ENCODE data around the gene PTDSS2. TPM values are rescaled to one million over a fixed set of nuclear protein-coding genes. Genes with fewer than 3 reads are reported as not detected.
"Not testable (repeated sequence)": the region's sequence is repeated elsewhere in the genome, so short reads cannot be mapped to it uniquely, and the experiment has no call there.

Gene PTDSS2
- total RNA-seq, 2 experiments from 2014 or later, result 24.6 to 26.1 TPM

- ChIA-PET CTCF (no interaction called here), POLR2A (no interaction called here)
- Mint-ChIP-seq H3K27me3 (ENCODE audit: low read depth) (no peaks in the 10 kb centered on the region), H3K4me3 (no peak overlapping the region), H3K27ac (no peak overlapping the region), H3K9me3 (ENCODE audit: insufficient read depth) (no peaks in the 10 kb centered on the region), H3K36me3 (ENCODE audit: low read depth) (peaks cover 2% of the 10 kb centered on the region), H3K4me1 (ENCODE audit: low read depth) (no peaks in the 10 kb centered on the region)
- ATAC-seq (no peak), DNase-seq (no peak)
These were observed 18.4 kb downstream of the PTDSS2 start for GRCh38 chr11:468493-468892.

DNA sequence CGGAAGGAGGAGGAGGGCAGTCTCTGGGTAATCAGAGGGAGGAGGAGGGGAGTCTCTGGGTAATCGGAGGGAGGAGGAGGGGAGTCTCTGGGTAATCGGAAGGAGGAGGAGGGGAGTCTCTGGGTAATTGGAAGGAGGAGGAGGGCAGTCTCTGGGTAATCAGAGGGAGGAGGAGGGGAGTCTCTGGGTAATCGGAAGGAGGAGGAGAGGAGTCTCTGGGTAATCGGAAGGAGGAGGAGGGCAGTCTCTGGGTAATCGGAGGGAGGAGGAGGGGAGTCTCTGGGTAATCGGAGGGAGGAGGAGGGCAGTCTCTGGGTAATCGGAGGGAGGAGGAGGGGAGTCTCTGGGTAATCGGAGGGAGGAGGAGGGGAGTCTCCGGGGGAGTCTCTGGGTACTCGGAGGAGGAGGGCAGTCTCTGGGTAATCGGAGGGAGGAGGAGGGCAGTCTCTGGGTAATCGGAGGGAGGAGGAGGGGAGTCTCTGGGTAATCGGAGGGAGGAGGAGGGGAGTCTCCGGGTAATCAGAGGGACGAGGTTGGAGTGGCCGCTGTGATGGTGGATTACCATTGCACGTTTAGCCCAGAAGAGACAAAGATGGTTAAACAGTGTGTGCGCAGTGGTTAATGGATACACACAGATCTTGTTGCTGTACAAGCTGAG lies 19.1 kb downstream of the PTDSS2 start:
- H3K4me1 Mint-ChIP-seq (ENCODE audit: low read depth); POLR2A ChIA-PET; H3K9me3 Mint-ChIP-seq (ENCODE audit: insufficient read depth); H3K36me3 Mint-ChIP-seq (ENCODE audit: low read depth); H3K27me3 Mint-ChIP-seq (ENCODE audit: low read depth); DNase-seq; H3K4me3 Mint-ChIP-seq; ATAC-seq; H3K27ac Mint-ChIP-seq: not testable (repeated sequence)
- CTCF ChIA-PET, result interaction anchor here (1.2 kb wide), 1 partner anchor 10 kb away, joined by 3 read pairs; no protein-coding TSS in a partner anchor

DNA sequence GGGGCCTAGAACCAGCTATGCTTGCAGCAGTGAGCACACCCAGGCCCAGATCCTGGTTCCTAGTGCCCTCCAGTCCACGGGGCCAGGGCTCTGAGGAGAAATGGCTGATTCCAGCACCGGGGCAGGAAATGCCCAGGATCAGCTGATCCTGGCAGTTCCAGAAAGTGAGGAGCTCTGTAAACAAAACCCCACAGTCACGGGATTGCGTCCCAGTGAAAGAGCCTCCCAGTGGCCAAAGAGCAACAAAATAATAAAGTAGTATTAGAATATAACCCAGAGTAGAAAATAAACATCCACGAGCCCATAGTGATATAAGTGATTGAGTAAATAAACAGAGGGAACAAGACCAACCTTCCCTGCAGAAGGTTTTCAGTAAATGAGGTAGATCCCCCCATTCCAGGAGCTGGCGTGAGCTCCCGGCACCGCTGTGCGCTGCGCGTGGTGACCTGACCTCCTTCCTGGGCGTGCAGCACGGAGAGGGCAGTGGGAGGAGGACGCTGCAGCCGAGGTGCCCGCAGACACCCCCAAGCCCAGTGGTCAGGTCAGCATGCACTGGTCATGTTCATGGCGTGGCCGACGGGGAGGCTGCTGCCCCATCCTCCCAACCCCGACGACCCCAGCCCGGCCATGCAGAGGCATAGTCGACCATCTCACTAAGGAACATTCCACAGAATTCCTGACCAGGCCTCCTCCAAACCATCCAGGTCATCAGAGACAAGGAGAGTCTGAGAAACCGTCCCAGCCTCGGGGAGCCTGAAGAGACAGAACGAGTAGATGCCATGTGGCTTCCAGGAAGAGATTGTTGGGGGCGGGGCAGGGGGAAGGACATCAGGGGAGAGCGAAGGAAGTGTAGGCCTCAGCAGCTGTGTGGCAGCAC lies 19.8 kb downstream of the PTDSS2 start:
- no peak for ATAC-seq
- POLR2A ChIA-PET, result no interaction called here

DNA sequence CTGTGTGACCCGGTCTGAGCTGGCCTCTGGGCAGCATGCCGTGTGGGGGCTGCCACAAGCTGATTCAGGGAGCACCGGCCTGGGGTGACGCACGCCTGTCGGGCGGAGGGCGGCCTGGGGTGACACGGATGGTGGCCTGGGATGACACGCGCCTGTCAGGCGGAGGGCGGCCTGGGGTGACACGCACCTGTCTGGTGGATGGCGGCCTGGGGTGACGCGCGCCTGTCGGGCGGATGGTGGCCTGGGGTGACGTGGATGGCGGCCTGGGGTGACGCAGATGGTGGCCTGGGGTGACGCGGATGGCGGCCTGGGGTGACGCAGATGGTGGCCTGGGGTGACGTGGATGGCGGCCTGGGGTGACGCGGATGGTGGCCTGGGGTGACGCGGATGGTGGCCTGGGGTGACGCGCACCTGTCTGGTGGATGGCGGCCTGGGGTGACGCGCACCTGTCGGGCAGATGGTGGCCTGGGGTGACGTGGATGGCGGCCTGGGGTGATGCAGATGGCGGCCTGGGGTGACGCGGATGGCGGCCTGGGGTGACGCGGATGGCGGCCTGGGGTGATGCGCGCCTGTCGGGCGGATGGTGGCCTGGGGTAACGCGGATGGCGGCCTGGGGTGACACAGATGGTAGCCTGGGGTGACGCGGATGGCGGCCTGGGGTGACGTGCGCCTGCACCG lies 21.5 kb downstream of the PTDSS2 start:
- no peak overlapping the region for H3K27ac Mint-ChIP-seq
- POLR2A ChIA-PET, result no interaction called here
- H3K4me3 Mint-ChIP-seq, result no peak overlapping the region
- ATAC-seq (no peak), DNase-seq (no peak)
- H3K36me3 Mint-ChIP-seq (ENCODE audit: low read depth), result no peaks in the 10 kb centered on the region
- H3K27me3 Mint-ChIP-seq (ENCODE audit: low read depth), result no peaks in the 10 kb centered on the region
- no peaks in the 10 kb centered on the region for H3K9me3 Mint-ChIP-seq (ENCODE audit: insufficient read depth)
- CTCF ChIA-PET, result no interaction called here
- no peaks in the 10 kb centered on the region for H3K4me1 Mint-ChIP-seq (ENCODE audit: low read depth)

More for the DNA sequence above, 19.8 kb downstream of the PTDSS2 start:
- CTCF ChIA-PET, result interaction anchor here (1.2 kb wide), 1 partner anchor 9 kb away, joined by 3 read pairs; no protein-coding TSS in a partner anchor
- Mint-ChIP-seq H3K4me1 (ENCODE audit: low read depth) (no peaks in the 10 kb centered on the region), H3K4me3 (no peak overlapping the region), H3K36me3 (ENCODE audit: low read depth) (peaks cover under 1% of the 10 kb centered on the region), H3K27me3 (ENCODE audit: low read depth) (no peaks in the 10 kb centered on the region), H3K27ac (no peak overlapping the region), H3K9me3 (ENCODE audit: insufficient read depth) (no peaks in the 10 kb centered on the region)
- DNase-seq, result no peak

DNA sequence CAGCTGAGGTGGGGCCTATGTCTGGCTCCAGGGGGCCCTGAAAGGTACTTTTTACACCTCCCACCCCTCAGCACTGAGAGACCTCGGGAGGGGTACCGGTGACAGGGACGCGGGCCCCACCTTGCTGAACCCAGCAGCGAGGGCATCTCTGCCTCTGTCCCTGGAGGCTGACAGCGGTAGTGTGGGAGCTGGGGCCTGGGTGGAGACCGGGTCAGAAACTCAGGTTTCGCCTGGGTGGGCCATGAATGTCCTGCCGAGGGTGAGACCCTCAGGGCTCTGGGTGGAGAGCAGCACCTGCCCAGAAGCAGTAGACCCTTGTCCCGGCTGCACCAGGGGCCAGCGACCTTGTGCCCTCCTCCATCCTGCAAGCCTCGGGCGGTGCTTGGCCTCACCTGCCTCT lies 22.2 kb downstream of the PTDSS2 start:
- Mint-ChIP-seq H3K27me3 (ENCODE audit: low read depth) (no peaks in the 10 kb centered on the region), H3K4me1 (ENCODE audit: low read depth) (no peaks in the 10 kb centered on the region), H3K36me3 (ENCODE audit: low read depth) (no peaks in the 10 kb centered on the region), H3K4me3 (no peak overlapping the region), H3K9me3 (ENCODE audit: insufficient read depth) (no peaks in the 10 kb centered on the region), H3K27ac (no peak overlapping the region)
- ATAC-seq (no peak), DNase-seq (no peak)
- ChIA-PET CTCF (no interaction called here), POLR2A (no interaction called here)

DNA sequence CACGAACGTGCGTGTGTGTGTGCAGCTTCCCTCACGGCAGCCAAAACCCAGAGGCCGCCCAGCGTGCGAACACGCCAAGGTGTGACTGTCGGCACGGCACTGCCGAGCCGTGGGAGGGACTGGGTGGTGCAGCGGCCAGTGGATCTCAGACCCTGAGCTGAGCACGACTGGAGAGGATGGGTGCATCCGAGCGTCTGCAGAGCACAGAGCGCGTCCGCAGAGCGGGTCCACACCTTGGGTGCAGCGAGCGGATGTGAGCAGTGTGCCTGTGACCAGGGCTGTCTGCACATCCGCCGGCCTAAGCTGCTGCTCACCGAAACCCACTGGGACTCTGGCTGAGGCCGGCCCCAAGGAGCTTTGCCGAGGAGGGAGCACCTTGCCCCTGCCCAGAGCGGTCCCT lies 22.7 kb downstream of the PTDSS2 start:
- Mint-ChIP-seq H3K9me3 (ENCODE audit: insufficient read depth) (no peaks in the 10 kb centered on the region), H3K27ac (no peak overlapping the region), H3K36me3 (ENCODE audit: low read depth) (no peaks in the 10 kb centered on the region), H3K4me1 (ENCODE audit: low read depth) (no peaks in the 10 kb centered on the region), H3K27me3 (ENCODE audit: low read depth) (no peaks in the 10 kb centered on the region), H3K4me3 (no peak overlapping the region)
- ChIA-PET CTCF (interaction anchor here (0.7 kb wide), 1 partner anchor 9 kb away, joined by 3 read pairs; no protein-coding TSS in a partner anchor), POLR2A (no interaction called here)
- ATAC-seq, result no peak
- DNase-seq, result no peak

GRCh38 chr11:473415-473814 lies 23.3 kb downstream of the PTDSS2 start:
- no peak overlapping the region for H3K4me3 Mint-ChIP-seq
- ATAC-seq, result no peak
- H3K27ac Mint-ChIP-seq, result no peak overlapping the region
- no peaks in the 10 kb centered on the region for H3K4me1 Mint-ChIP-seq (ENCODE audit: low read depth)
- ChIA-PET CTCF (interaction anchor here (0.7 kb wide), 1 partner anchor 10 kb away, joined by 3 read pairs; no protein-coding TSS in a partner anchor), POLR2A (no interaction called here)
- H3K27me3 Mint-ChIP-seq (ENCODE audit: low read depth), result no peaks in the 10 kb centered on the region
- no peak for DNase-seq
- H3K36me3 Mint-ChIP-seq (ENCODE audit: low read depth), result no peaks in the 10 kb centered on the region
- no peaks in the 10 kb centered on the region for H3K9me3 Mint-ChIP-seq (ENCODE audit: insufficient read depth)

GRCh38 chr11:473962-474785 lies 24.1 kb downstream of the PTDSS2 start:
- Mint-ChIP-seq H3K9me3 (ENCODE audit: insufficient read depth) (no peaks in the 10 kb centered on the region), H3K36me3 (ENCODE audit: low read depth) (no peaks in the 10 kb centered on the region)
- ATAC-seq, result no peak

DNA sequence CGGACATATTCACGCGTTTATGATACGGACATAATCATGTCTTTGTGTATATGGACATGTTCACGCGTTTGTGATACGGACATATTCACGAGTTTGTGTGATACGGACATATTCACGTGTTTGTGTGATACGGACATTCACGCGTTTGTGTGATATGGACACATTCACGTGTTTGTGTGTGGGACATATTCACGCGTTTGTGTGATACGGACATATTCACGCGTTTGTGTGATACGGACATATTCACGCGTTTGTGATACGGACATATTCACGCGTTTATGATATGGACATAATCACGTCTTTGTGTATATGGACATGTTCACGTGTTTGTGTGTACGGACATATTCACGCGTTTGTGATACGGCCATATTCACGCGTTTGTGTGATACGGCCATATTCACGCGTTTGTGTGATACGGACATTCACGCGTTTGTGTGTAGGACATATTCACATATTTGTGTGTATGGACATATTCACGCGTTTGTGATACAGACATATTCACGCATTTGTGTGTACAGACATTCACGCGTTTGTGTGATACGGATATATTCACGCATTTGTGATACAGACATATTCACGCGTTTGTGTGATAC lies 24.9 kb downstream of the PTDSS2 start:
- H3K4me3 Mint-ChIP-seq, result no peak overlapping the region

More at GRCh38 chr11:473962-474785, 24.1 kb downstream of the PTDSS2 start:
- no peak for DNase-seq
- H3K27me3 Mint-ChIP-seq (ENCODE audit: low read depth), result no peaks in the 10 kb centered on the region
- POLR2A ChIA-PET, result no interaction called here
- CTCF ChIA-PET, result no interaction called here
- no peaks in the 10 kb centered on the region for H3K4me1 Mint-ChIP-seq (ENCODE audit: low read depth)
- no peak overlapping the region for H3K27ac Mint-ChIP-seq
- H3K4me3 Mint-ChIP-seq, result no peak overlapping the region

DNA sequence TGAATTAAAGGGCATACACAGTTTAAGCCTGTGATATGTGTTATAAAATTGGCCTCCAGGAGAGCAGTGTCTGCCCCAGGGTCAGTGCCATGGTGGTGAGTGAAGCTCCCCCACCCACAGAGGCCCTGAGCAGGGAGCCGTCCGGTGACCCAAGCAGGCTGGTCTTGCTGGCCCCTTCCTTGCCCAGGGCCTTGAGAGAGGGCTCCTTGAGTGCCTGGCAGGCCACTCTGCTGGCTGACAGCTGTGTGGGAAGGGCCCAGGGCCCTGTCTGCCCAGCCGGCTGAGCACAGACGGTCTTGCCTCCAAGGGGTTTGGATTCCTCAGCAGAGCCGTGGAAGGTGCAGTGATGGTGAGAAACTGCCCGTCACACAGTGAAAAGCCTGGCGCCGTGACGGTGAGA lies 25.9 kb downstream of the PTDSS2 start:
- Mint-ChIP-seq H3K4me3 (no peak overlapping the region), H3K36me3 (ENCODE audit: low read depth) (no peaks in the 10 kb centered on the region), H3K27me3 (ENCODE audit: low read depth) (no peaks in the 10 kb centered on the region), H3K27ac (no peak overlapping the region), H3K9me3 (ENCODE audit: insufficient read depth) (no peaks in the 10 kb centered on the region), H3K4me1 (ENCODE audit: low read depth) (no peaks in the 10 kb centered on the region)
- ChIA-PET POLR2A (no interaction called here), CTCF (no interaction called here)
- no peak for DNase-seq
- ATAC-seq, result no peak

More for the DNA sequence above, 24.9 kb downstream of the PTDSS2 start:
- ATAC-seq, result no peak
- no peaks in the 10 kb centered on the region for H3K4me1 Mint-ChIP-seq (ENCODE audit: low read depth)
- no peak for DNase-seq
- ChIA-PET POLR2A (no interaction called here), CTCF (no interaction called here)
- H3K36me3 Mint-ChIP-seq (ENCODE audit: low read depth), result no peaks in the 10 kb centered on the region
- no peak overlapping the region for H3K27ac Mint-ChIP-seq
- no peaks in the 10 kb centered on the region for H3K9me3 Mint-ChIP-seq (ENCODE audit: insufficient read depth)
- H3K27me3 Mint-ChIP-seq (ENCODE audit: low read depth), result no peaks in the 10 kb centered on the region

GRCh38 chr11:476416-476815 lies 26.3 kb downstream of the PTDSS2 start:
- Mint-ChIP-seq H3K4me1 (ENCODE audit: low read depth) (no peaks in the 10 kb centered on the region), H3K27me3 (ENCODE audit: low read depth) (no peaks in the 10 kb centered on the region), H3K27ac (no peak overlapping the region), H3K4me3 (no peak overlapping the region), H3K36me3 (ENCODE audit: low read depth) (no peaks in the 10 kb centered on the region), H3K9me3 (ENCODE audit: insufficient read depth) (no peaks in the 10 kb centered on the region)
- POLR2A ChIA-PET, result no interaction called here
- CTCF ChIA-PET, result no interaction called here
- ATAC-seq, result no peak
- DNase-seq, result no peak
